Fibroblast of skin of left quadriceps (primary cell): ENCODE results near the gene KIAA0232.

Experiments used
- DNase-seq, 2 experiments: peaks; one replicate each; pipeline ENCODE4 v3.0.0-alpha.2; 2013; ENCODE audit warnings: low read depth in 2 of 2

The KIAA0232 gene

DNA sequence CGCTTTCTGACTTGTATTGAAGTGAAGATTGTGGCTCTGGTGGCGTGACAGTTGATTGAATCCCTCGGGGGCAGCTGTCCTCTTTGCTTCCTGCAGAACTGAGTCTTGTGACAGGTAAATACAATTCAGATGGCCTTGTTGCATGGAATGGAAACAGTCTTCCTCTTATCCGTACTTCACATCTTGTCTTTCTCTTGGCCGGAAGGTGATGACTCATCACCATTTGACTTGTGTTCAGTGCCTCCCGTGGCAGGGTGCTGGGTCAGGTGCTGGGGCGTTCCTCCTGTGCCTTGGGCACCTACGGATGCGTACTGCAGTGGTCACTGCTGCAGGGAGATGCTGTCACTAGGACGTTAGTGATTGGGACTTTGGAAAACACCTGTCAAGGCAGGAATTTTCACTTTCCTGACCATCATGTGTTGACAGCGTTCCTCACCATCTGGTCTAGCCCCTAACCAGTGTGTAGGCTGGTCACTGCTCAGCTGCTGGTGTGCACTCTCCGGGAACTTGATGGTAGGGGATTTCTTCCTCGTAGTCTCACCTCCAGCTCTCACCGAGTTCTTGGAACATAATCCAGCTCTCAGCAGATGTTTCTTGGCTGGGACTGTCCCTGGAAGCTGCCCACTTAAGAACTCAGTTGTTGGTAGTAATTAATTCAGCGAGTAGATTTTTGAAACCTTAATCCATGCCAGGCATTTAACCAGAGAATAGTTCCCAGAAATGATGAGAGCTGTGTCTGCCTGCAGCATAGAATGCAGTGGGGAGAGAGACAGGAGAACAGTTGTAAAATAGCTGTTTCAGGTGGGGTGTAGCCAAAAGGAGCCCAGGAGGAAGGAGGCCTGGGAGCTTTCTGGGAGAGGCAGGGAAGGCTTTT lies 134.3 kb downstream of the KIAA0232 start:
- no peak for DNase-seq

GRCh38 chr4:6917461-6918271 lies 135.1 kb downstream of the KIAA0232 start:
- DNase-seq: no peak

GRCh38 chr4:6918338-6918737 lies 135.8 kb downstream of the KIAA0232 start:
- DNase-seq: no peak

- DNase-seq: no peak
Observed at GRCh38 chr4:6920171-6920570, 137.6 kb downstream of the KIAA0232 start.

DNA sequence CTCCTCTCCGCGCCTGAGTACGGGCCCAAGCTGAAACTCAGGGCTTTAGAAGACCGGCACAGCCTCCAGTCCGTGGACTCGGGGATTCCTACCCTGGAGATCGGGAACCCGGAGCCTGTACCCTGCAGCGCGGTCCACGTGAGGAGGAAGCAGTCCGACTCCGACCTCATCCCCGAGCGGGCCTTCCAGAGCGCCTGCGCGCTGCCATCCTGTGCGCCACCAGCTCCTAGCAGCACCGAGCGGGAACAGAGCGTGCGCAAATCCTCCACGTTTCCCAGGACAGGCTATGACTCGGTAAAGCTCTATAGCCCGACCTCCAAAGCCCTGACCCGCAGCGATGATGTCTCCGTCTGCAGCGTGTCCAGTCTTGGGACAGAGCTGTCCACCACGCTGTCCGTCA lies 141.0 kb downstream of the KIAA0232 start:
- no peak for DNase-seq

DNA sequence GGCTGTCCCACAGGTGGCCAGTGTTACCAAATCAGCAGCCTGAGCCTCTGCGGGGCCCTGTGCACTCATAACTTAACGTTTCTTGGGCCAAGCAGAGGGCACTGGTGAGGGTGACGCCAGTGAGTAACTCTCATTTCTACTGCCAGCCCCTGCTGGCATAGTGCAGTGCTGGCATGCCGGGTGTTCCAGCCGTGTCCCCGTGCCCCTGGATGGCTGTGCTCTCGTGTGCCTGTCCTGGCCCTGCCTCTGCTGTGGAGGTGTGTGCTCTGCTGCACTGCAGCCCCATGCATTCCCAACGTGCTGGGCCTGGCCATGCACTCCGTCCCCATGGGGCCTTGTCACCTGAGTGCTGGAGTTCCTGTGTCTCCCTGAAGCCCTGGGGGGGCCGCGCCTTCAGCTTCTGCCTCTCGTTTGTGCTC lies 141.8 kb downstream of the KIAA0232 start:
- no peak for DNase-seq

- no peak for DNase-seq
Observed at GRCh38 chr4:6925357-6925836, 142.9 kb downstream of the KIAA0232 start.

GRCh38 chr4:6926081-6926480 lies 143.6 kb downstream of the KIAA0232 start:
- no peak for DNase-seq

- DNase-seq: no peak
Observed at GRCh38 chr4:6926681-6927478, 144.4 kb downstream of the KIAA0232 start.

GRCh38 chr4:6928081-6928480 lies 145.6 kb downstream of the KIAA0232 start:
- no peak for DNase-seq

GRCh38 chr4:6929339-6929811 lies 146.8 kb downstream of the KIAA0232 start:
- DNase-seq: no peak

- DNase-seq: no peak
Observed at GRCh38 chr4:6929812-6930464, 147.4 kb downstream of the KIAA0232 start.

DNA sequence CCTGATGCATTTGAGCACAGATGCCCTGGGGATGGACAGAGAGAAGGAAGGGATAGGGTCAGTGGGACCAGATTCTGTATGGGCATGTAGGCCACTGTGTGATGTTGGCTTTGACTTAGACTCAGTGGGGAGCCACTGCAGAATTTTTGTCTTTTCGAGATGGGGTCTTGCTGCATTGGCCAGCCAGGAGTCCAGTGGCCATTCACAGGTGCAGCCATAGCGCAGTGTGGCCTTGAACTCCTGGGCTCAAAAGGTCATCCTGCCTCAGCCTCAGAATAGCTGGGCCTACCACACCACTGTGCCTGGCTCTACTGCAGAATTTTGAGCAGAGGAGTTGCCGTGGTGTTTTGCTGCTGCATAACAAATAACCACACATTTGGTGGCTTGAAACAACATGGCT lies 149.9 kb downstream of the KIAA0232 start:
- DNase-seq: no peak

DNA sequence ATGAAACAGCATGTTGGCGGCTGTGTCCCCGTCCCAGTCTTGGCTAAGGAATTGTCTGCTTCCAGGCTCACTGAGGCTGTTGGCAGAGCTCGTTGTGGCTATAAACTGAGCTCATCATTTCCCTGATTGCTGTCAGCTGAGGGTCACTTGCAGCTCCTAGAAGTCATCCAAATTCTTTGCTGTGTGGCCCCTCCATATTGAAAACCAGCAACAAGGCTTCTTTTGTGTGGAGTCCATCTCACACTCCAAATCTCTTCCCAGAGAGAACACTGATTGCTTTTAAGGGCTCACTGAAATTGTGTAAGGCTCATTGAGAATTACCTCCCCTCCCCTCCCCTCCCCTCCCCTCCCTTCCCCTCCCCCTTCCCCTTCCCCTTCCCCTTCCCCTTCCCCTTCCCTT lies 150.4 kb downstream of the KIAA0232 start:
- DNase-seq: no peak
